Lower leg skin (tissue), 4 donors: Measurements from ENCODE around the gene CIB4. TPM values are rescaled to one million over a fixed set of nuclear protein-coding genes. Genes with fewer than 3 reads are reported as not detected.

Experiments
- DNase-seq, 2 donors: peaks; one replicate each; pipeline ENCODE4 v3.0.0-alpha.2; 2019; ENCODE audit warnings: low spot score in 2 of 2
- H3K4me3 ChIP-seq: fragments of 200-600 bp; sonication (generic); 2 replicates; pipeline ENCODE4 v1.5.1; 2017; ENCODE audit warnings: mild to moderate bottlenecking, low read depth; ENCODE audit not compliant: poor library complexity, severe bottlenecking
- POLR2A ChIP-seq, 2 donors: fragments of 450-650 bp; IDR thresholded peaks; one replicate each; pipeline ENCODE4 v1.6.1; 2016 to 2017; ENCODE audit warnings: antibody characterized with exemption in 2 of 2, mild to moderate bottlenecking in 1 of 2, moderate library complexity in 1 of 2
- WGBS, 2 donors: methylation state at CpG; one replicate each; pipeline ENCODE4 v1.1.5; 2018; 5-methylcytosine and 5-hydroxymethylcytosine counted together
- intact Hi-C: fragments of 100-400 bp; cut with DNase I; formaldehyde crosslinking; loops from one replicate; pipeline ENCODE4 v1.15.0; 2023; ENCODE audit warnings: low total_unique reads
- total RNA-seq, 4 donors: library from RNA; depleted of rRNA; stranded (reverse); fragments of >200 nt; gene quantifications; one replicate each; pipeline ENCODE4 v1.1.0, GENCODE V29; 2016
- TF ChIP-seq, protein P1 (sequence below), 3 donors: fragments of 450-650 bp; IDR thresholded peaks; one replicate each; pipeline ENCODE4 v1.5.1; 2016; ENCODE audit warnings: antibody characterized with exemption in 3 of 3, mild to moderate bottlenecking in 3 of 3, moderate library complexity in 2 of 3

Gene CIB4
- total RNA-seq, 4 donors from 2014 or later: not detected

DNA sequence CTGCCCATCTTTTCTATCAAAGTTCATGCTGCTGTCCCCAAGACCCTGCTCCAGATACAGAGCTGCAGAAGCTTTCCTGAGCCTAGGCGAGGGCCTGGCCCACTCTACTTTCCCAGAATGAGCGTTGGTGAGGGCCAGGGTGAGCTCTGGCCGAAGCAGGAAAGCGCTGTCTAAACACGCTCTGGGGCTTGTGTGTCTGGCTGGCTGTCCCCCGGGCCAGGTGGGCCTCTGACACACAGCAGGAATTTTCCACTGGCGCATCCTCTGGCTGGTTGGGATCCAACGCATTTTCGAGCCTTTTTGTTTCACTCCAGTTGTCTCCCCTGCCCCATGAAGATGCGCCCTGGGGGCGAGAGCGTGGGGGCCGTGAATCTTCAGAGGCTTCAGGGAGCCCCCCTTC, 33.6 kb upstream of the CIB4 start:
- DNase-seq: no peak
- intact Hi-C loops: no loop called here
- 71 to 82% methylated on average over 13 of the region's 13 CpGs for WGBS, 2 donors
- no peak overlapping the region for H3K4me3 ChIP-seq
- TF ChIP-seq, protein P1, sequence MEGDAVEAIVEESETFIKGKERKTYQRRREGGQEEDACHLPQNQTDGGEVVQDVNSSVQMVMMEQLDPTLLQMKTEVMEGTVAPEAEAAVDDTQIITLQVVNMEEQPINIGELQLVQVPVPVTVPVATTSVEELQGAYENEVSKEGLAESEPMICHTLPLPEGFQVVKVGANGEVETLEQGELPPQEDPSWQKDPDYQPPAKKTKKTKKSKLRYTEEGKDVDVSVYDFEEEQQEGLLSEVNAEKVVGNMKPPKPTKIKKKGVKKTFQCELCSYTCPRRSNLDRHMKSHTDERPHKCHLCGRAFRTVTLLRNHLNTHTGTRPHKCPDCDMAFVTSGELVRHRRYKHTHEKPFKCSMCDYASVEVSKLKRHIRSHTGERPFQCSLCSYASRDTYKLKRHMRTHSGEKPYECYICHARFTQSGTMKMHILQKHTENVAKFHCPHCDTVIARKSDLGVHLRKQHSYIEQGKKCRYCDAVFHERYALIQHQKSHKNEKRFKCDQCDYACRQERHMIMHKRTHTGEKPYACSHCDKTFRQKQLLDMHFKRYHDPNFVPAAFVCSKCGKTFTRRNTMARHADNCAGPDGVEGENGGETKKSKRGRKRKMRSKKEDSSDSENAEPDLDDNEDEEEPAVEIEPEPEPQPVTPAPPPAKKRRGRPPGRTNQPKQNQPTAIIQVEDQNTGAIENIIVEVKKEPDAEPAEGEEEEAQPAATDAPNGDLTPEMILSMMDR (IDR thresholded peaks at IDR 0.05): no peak
- TF ChIP-seq POLR2A (IDR thresholded peaks at IDR 0.05): no peak

GRCh38 chr2:26674002-26674751, 33.0 kb upstream of the CIB4 start:
- intact Hi-C loops: no loop called here
- no peak overlapping the region for H3K4me3 ChIP-seq
- no peak for DNase-seq
- 83 to 84% methylated on average over 10 to 14 of the region's 14 CpGs for WGBS, 2 donors
- no peak for TF ChIP-seq POLR2A (IDR thresholded peaks at IDR 0.05)
- TF ChIP-seq, protein P1 (IDR thresholded peaks at IDR 0.05): no peak

DNA sequence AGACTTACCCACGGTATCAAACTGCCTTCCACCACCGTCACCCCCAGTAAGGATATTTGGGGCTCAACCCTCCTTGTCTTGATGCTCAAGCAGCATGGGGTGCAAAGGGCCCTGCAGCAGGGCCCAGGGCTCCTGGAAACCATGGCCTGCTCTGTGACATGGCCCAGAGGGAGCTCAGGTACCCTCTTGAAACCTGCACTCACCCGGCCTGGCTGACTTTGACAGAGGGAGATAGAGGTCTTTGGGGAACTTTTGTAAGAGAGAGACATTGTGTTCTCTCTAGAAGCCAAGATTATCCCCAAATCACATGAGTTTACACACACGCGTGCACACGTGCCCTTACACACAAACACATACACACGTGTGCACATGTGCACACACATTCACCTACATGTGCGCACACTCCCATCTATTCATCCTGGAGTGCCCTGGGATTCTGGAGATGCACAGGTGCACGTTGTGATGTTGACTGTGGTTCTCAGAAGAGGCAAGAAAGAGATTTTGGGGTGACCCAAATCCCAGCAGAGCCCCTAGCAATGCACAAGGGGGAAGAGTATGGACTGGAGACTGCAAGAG, 31.7 kb upstream of the CIB4 start:
- no peak overlapping the region for H3K4me3 ChIP-seq
- 81 to 84% methylated on average over 9 of the region's 9 CpGs for WGBS, 2 donors
- no peak for DNase-seq
- intact Hi-C loops: no loop called here
- no peak for TF ChIP-seq POLR2A (IDR thresholded peaks at IDR 0.05)
- TF ChIP-seq, protein P1 (IDR thresholded peaks at IDR 0.05): no peak

DNA sequence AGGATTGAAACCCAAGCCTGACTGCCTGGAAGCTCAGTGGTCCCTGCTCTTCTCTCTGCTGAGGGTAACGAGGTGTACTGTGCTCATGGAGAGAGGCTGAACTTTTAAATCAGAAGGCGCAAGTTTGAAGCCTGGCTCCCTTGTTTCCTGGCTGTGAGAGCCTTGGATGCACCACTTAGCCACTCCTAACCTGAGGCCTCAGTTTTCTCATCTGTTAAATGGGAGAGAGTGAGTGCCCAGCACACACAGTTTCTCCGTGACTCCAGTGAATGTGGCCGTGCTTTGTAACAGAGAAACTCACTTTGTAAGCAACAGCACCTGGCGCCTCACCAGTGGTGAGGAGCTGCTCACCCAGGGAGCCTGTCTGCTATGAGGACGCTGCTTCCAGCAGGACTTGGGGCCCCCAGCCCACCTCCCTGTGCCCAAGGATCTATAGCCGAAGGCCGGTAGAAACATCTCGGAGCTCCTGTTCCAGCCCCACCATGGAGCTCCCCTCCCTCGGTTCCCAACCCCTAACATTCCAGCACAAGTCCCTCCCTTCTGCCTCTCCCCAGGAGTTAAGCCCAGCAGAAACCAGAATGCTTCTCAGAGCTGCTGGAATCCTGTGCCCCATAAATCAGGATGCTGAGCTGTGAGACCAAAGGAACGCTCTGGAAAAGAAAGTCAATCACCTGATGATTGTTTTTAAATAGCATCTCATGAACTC, 31.1 kb upstream of the CIB4 start:
- DNase-seq: no peak
- intact Hi-C loops: no loop called here
- H3K4me3 ChIP-seq: no peak overlapping the region
- 51 to 68% methylated on average over 7 to 11 of the region's 11 CpGs for WGBS, 2 donors
- TF ChIP-seq POLR2A (IDR thresholded peaks at IDR 0.05): no peak
- TF ChIP-seq, protein P1 (IDR thresholded peaks at IDR 0.05): no peak

DNA sequence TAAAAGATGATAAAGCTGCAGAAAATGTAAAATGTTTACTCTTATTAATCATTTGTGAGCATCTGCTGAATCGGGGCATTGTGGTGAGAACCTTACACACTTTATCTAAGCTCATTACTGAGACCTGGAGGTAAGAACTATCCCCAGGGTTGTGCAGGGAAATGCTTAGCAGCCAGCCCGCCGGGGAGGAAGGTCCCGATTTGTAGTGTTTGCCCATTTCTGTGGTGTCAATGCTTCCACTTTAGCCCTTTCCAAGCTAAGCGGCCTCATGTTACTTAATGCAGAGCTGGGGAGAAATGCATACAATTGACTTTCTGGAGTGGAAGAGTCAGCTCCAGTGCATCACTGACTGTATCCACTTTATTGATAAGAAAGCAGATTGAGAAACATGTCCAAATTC, 30.5 kb upstream of the CIB4 start:
- 81 to 88% methylated on average over 5 of the region's 5 CpGs for WGBS, 2 donors
- no peak overlapping the region for H3K4me3 ChIP-seq
- no peak for DNase-seq
- TF ChIP-seq, protein P1 (IDR thresholded peaks at IDR 0.05): no peak
- no peak for TF ChIP-seq POLR2A (IDR thresholded peaks at IDR 0.05)
- intact Hi-C loops: no loop called here
